Gastrocnemius medialis (tissue), 4 donors: ENCODE data around the gene MTHFS. TPM values are rescaled to one million over a fixed set of nuclear protein-coding genes. Genes with fewer than 3 reads are reported as not detected.
A peak's percentile ranks its signal among the peaks of the same experiment; 100 is the strongest.

Experiments used
- ATAC-seq, 2 donors: fragments of 150-250 bp; one replicate each; pipeline ENCODE4 v1.9.1; 2016
- DNase-seq, 2 donors: peaks; one replicate each; pipeline ENCODE4 v3.0.0-alpha.2; 2019
- H3K27ac ChIP-seq, 4 donors: fragments of 200-600 bp; sonication (generic); 1 replicate in 1 of 4; 2 replicates in 3 of 4; pipeline ENCODE4 v1.5.1; 2016 to 2018; ENCODE audit warnings: mild to moderate bottlenecking in 2 of 4, moderate library complexity in 1 of 4
- H3K27me3 ChIP-seq, 3 donors: fragments of 200-600 bp; sonication (generic) in 2 of 3; 1 replicate in 1 of 3; 2 replicates in 2 of 3; pipeline versions ENCODE4 v1.5.1 to v1.6.0; 2016 to 2019; ENCODE audit warnings: mild to moderate bottlenecking in 1 of 3, moderate library complexity in 1 of 3
- H3K36me3 ChIP-seq, 2 donors: fragments of 200-600 bp; sonication (generic) in 1 of 2; one replicate each; pipeline ENCODE4 v1.5.1; 2017 to 2018
- H3K4me1 ChIP-seq, 2 donors: fragments of 200-600 bp; sonication (generic) in 1 of 2; one replicate each; pipeline ENCODE4 v1.5.1; 2016 to 2017; ENCODE audit warnings: mild to moderate bottlenecking in 2 of 2
- H3K4me3 ChIP-seq, 4 donors: fragments of 200-600 bp; sonication (generic) in 3 of 4; 1 replicate in 1 of 4; 2 replicates in 3 of 4; pipeline ENCODE4 v1.5.1; 2016 to 2019; ENCODE audit warnings: mild to moderate bottlenecking in 2 of 4
- H3K9me3 ChIP-seq, 3 donors: fragments of 200-600 bp; sonication (generic) in 2 of 3; 1 replicate in 1 of 3; 2 replicates in 2 of 3; pipeline ENCODE4 v1.5.1; 2016 to 2019
- POLR2A ChIP-seq, 2 donors: fragments of 450-650 bp; IDR thresholded peaks; one replicate each; pipeline ENCODE4 v1.6.1; 2017; ENCODE audit warnings: antibody characterized with exemption in 2 of 2, mild to moderate bottlenecking in 2 of 2, moderate library complexity in 2 of 2
- in situ Hi-C, 4 donors: fragments of 200-750 bp; cut with MboI; loops; one replicate each; pipeline versions ENCODE4 v1.15.0 to v1.8.0; 2017; ENCODE audit warnings: low sequenced_read_pairs in 4 of 4
- intact Hi-C: fragments of 100-400 bp; cut with DNase I; formaldehyde crosslinking; loops from one replicate; pipeline ENCODE4 v1.15.1; 2023; ENCODE audit warnings: low total_unique reads
- total RNA-seq, 4 donors: library from RNA; depleted of rRNA; stranded (reverse); fragments of >200 nt; gene quantifications; one replicate each; pipeline versions ENCODE4 v1.1.0 to v1.2.3, GENCODE V29; 2016
- TF ChIP-seq, protein P1 (sequence below), 5 experiments: fragments of 450-650 bp in 3 of 5; fragments of 200-600 bp in 2 of 5; sonication (generic) in 2 of 5; IDR thresholded peaks in 4 of 5; conservative IDR thresholded peaks in 1 of 5; 1 replicate in 4 of 5; 2 replicates in 1 of 5; pipeline ENCODE4 v1.5.1; 2016 to 2019; ENCODE audit warnings: antibody characterized with exemption in 5 of 5, mild to moderate bottlenecking in 3 of 5, moderate library complexity in 3 of 5

Gene MTHFS
- total RNA-seq, 4 donors from 2014 or later: 7.0 to 16.7 (median 14.6) TPM

DNA sequence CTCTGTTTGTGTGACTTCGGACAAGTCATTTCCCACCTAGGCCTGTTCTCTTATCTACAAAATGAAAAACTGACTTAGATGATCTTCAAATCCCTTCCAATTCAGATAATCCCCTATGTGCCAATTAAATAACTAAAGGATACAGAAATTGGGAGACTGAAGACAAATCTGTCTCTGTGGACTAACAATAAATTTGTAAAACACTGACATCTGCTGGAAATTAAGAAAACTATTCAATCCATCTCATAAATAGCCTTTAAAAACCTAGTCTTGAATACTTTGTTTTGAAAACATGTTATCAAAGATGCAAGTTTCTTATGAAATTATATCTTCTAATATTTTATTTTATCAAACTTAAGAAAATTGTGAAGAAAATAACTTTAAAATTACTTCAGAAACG is 38.3 kb downstream of the MTHFS start:
- intact Hi-C loops (no loop called here), in situ Hi-C loops (loop anchor here in 3 of 4 donors (5.0 kb wide), 2 partner anchors 471 to 476 kb away; no protein-coding TSS in a partner anchor)
- H3K9me3 ChIP-seq: no peaks in the 10 kb centered on the region
- TF ChIP-seq, protein P1, sequence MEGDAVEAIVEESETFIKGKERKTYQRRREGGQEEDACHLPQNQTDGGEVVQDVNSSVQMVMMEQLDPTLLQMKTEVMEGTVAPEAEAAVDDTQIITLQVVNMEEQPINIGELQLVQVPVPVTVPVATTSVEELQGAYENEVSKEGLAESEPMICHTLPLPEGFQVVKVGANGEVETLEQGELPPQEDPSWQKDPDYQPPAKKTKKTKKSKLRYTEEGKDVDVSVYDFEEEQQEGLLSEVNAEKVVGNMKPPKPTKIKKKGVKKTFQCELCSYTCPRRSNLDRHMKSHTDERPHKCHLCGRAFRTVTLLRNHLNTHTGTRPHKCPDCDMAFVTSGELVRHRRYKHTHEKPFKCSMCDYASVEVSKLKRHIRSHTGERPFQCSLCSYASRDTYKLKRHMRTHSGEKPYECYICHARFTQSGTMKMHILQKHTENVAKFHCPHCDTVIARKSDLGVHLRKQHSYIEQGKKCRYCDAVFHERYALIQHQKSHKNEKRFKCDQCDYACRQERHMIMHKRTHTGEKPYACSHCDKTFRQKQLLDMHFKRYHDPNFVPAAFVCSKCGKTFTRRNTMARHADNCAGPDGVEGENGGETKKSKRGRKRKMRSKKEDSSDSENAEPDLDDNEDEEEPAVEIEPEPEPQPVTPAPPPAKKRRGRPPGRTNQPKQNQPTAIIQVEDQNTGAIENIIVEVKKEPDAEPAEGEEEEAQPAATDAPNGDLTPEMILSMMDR (IDR thresholded peaks at IDR 0.05 in 4 of 5, conservative IDR thresholded peaks at IDR 0.05 in 1 of 5): peak in 1 of 5 experiments; percentile 12
- TF ChIP-seq POLR2A (IDR thresholded peaks at IDR 0.05): no peak
- DNase-seq: no peak
- H3K36me3 ChIP-seq: no peaks in the 10 kb centered on the region
- no peak for ATAC-seq
- no peaks in the 10 kb centered on the region for H3K4me1 ChIP-seq
- no peaks in the 10 kb centered on the region for H3K27me3 ChIP-seq
- no peak overlapping the region for H3K4me3 ChIP-seq
- no peak overlapping the region for H3K27ac ChIP-seq

DNA sequence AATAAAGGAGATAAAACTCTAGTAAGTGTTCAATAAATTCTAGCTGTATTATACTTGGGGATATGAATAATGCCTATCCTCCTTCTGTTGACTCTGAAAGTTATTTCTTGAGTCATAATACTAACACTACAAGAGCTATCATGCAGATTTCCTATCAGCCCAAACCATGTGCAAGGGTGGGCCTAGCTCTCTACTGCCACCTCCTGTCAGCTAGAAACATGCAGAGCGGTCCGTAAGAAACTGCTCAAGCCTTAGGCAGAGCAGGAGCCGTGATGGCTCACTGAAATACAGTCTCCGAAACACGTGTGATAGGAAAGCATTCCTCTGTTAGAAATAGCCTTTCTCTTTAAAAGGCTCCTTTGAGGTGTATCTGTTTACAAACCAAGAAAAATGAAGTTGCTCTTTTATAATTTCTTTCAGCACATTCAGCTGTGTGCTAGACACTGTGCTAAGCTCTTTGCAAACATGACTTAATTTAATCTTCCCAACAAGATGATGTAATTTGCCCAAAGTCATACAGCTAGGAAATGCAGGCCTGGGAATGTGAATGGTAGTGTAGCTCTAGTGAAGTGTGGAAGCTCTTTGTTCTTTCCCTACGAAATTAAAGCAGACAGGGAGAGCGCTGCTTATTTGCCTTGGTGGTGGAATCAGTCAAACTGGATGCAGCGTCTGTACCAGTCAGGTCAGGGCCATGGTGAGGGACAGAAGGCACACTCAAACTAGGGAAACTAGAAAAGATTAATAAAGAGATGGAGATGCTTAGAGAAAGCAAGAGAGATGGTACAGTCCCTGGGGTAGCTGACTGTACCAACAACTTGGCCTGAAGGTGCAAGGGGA is 43.1 kb downstream of the MTHFS start:
- intact Hi-C loops: loop anchor here (1.0 kb wide), 2 partner anchors 84 to 472 kb away; no protein-coding TSS in a partner anchor
- in situ Hi-C loops: no loop called here
- DNase-seq: peak; percentile 21 to 23
- H3K36me3 ChIP-seq: no peaks in the 10 kb centered on the region
- no peaks in the 10 kb centered on the region for H3K9me3 ChIP-seq
- H3K27me3 ChIP-seq: no peaks in the 10 kb centered on the region
- ATAC-seq: peak; percentile 66 to 87
- H3K27ac ChIP-seq: no peak overlapping the region
- H3K4me3 ChIP-seq: no peak overlapping the region
- TF ChIP-seq, protein P1 (IDR thresholded peaks at IDR 0.05 in 4 of 5, conservative IDR thresholded peaks at IDR 0.05 in 1 of 5): peak; percentile 66 to 94 (median 80)
- no peak for TF ChIP-seq POLR2A (IDR thresholded peaks at IDR 0.05)
- no peaks in the 10 kb centered on the region for H3K4me1 ChIP-seq

DNA sequence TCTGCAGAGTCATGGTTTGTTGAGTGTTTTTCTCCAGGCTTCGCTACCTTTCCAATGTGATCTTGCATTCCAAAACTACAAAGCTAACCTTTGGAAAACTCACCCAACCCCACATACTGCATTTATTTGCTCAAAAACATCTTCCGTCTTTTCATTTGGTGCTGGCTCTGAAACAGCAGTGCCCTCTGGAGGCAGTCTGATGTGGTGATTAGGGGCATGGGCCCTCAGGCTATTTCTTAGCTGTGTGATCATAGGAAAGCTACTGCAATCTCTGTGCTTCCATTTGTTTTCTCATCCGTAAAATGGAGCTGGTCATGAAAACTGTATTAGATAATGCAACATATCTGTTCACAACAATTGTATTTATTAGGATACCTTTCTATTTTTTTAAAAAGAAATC is 47.0 kb downstream of the MTHFS start:
- no peak overlapping the region for H3K27ac ChIP-seq
- no peak overlapping the region for H3K4me3 ChIP-seq
- intact Hi-C loops (no loop called here), in situ Hi-C loops (no loop called here)
- no peaks in the 10 kb centered on the region for H3K4me1 ChIP-seq
- H3K36me3 ChIP-seq: peaks cover 0 to 3% of the 10 kb centered on the region in 2 donors
- ATAC-seq (no peak), DNase-seq (no peak)
- TF ChIP-seq POLR2A (IDR thresholded peaks at IDR 0.05): no peak
- TF ChIP-seq, protein P1 (IDR thresholded peaks at IDR 0.05 in 4 of 5, conservative IDR thresholded peaks at IDR 0.05 in 1 of 5): no peak
- H3K27me3 ChIP-seq: no peaks in the 10 kb centered on the region
- H3K9me3 ChIP-seq: no peaks in the 10 kb centered on the region

DNA sequence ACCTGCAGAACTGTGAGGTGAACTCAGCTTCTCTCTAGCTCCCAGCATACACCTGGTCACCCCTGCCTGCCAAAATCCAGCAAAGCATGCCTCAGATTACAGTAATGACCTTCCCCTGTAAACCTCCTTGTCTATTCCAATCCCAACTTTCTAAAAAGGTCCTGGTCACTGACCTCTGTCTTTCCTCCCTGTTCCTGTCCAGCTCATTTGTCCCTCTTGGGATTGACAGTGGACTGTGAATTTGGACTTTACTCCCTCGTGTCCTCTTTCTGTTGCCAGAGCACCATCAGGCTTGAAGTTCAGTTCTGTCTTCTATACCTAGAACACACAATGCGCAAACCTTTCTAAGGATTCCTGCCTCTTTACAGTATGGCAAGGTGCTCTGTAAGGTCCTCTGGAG is 50.3 kb downstream of the MTHFS start:
- in situ Hi-C loops: no loop called here
- H3K27ac ChIP-seq: no peak overlapping the region
- peaks cover 0 to 4% of the 10 kb centered on the region in 2 donors for H3K36me3 ChIP-seq

More for the DNA sequence above, 50.3 kb downstream of the MTHFS start:
- ATAC-seq: no peak
- Histone ChIP-seq H3K4me1 (no peaks in the 10 kb centered on the region), H3K27me3 (no peaks in the 10 kb centered on the region), H3K9me3 (no peaks in the 10 kb centered on the region), H3K4me3 (no peak overlapping the region)
- no peak for DNase-seq
- no peak for TF ChIP-seq POLR2A (IDR thresholded peaks at IDR 0.05)
- TF ChIP-seq, protein P1 (IDR thresholded peaks at IDR 0.05 in 4 of 5, conservative IDR thresholded peaks at IDR 0.05 in 1 of 5): no peak
- intact Hi-C loops: no loop called here
